Karpas-422 (cell line): ENCODE data around the gene LY6G6F. TPM values are rescaled to one million over a fixed set of nuclear protein-coding genes. Genes with fewer than 3 reads are reported as not detected.

ENCODE experiments used
- DNase-seq: peaks from one replicate; pipeline ENCODE4 v3.0.0-alpha.2; 2015
- H2AFZ ChIP-seq: fragments of 200-600 bp; sonication (generic); 2 replicates; pipeline ENCODE4 v1.6.1; 2014; ENCODE audit warnings: antibody characterized with exemption, low read length, mixed read lengths
- H3K27ac ChIP-seq: fragments of 200-600 bp; sonication (generic); 2 replicates; pipeline ENCODE4 v1.5.1; 2014; ENCODE audit warnings: mild to moderate bottlenecking, low read length, moderate library complexity
- H3K27me3 ChIP-seq: fragments of 200-600 bp; sonication (generic); 2 replicates; pipeline ENCODE4 v1.6.1; 2014; ENCODE audit warnings: low read length, mixed read lengths
- H3K36me3 ChIP-seq: fragments of 200-600 bp; sonication (generic); 2 replicates; pipeline ENCODE4 v1.6.1; 2014; ENCODE audit warnings: low read length, mixed read lengths; ENCODE audit not compliant: insufficient read depth
- H3K4me1 ChIP-seq: fragments of 200-600 bp; sonication (generic); 2 replicates; pipeline ENCODE4 v1.6.1; 2014; ENCODE audit warnings: mild to moderate bottlenecking, low read length, mixed read lengths
- H3K4me2 ChIP-seq: fragments of 200-600 bp; sonication (generic); 2 replicates; pipeline ENCODE4 v1.6.1; 2014; ENCODE audit warnings: low read length, low read depth, mild to moderate bottlenecking; ENCODE audit not compliant: poor library complexity, severe bottlenecking
- H3K4me3 ChIP-seq: fragments of 200-600 bp; sonication (generic); 2 replicates; pipeline ENCODE4 v1.5.1; 2014; ENCODE audit warnings: mild to moderate bottlenecking, antibody characterized with exemption, low read length, mixed read lengths
- H3K79me2 ChIP-seq: fragments of 200-600 bp; sonication (generic); 2 replicates; pipeline ENCODE4 v1.6.1; 2014; ENCODE audit warnings: mild to moderate bottlenecking, low read length, mixed read lengths
- H3K9ac ChIP-seq: fragments of 200-600 bp; sonication (generic); 2 replicates; pipeline ENCODE4 v1.6.0; 2014; ENCODE audit warnings: low read length
- H3K9me2 ChIP-seq: fragments of 200-600 bp; sonication (generic), shearing (Covaris generic); replicated peaks from 2 replicates; pipeline ENCODE4 v1.6.0; 2014; ENCODE audit warnings: mild to moderate bottlenecking, low read length, moderate library complexity; ENCODE audit not compliant: insufficient read depth
- H3K9me3 ChIP-seq: fragments of 300-700, 200-600 bp; sonication (generic); 2 replicates; pipeline ENCODE4 v1.6.1; 2014; ENCODE audit warnings: low read length, mixed read lengths
- H4K20me1 ChIP-seq: fragments of 200-600 bp; sonication (generic); 2 replicates; pipeline ENCODE4 v1.6.1; 2014; ENCODE audit warnings: mild to moderate bottlenecking, antibody characterized with exemption, low read length, low read depth; ENCODE audit not compliant: insufficient read depth
- small RNA-seq: library from RNA; depleted of rRNA; stranded (forward); fragments of <200 nt; gene quantifications from one replicate; pipeline ENCODE3, GENCODE V24; 2014
- total RNA-seq: library from RNA; depleted of rRNA; stranded (reverse); fragments of >200 nt; shearing (Covaris generic); gene quantifications from 2 replicates; pipeline ENCODE4 v1.2.3, GENCODE V29; 2014; ENCODE audit warnings: low replicate concordance; rRNA removed

The LY6G6F gene
- total RNA-seq, 1 experiment from 2014 or later, result not detected

- Histone ChIP-seq H3K27me3 (no peaks in the 10 kb centered on the region), H4K20me1 (no peaks in the 10 kb centered on the region), H3K27ac (no peak overlapping the region), H3K9ac (no peak overlapping the region), H3K36me3 (no peaks in the 10 kb centered on the region), H3K9me3 (no peaks in the 10 kb centered on the region), H3K79me2 (no peaks in the 10 kb centered on the region), H2AFZ (no peak overlapping the region), H3K4me1 (no peaks in the 10 kb centered on the region), H3K4me2 (no peak overlapping the region), H3K4me3 (no peak overlapping the region), H3K9me2 (no peaks in the 10 kb centered on the region)
- DNase-seq, result no peak
Measured at GRCh38 chr6:31752739-31753319, 46.2 kb downstream of the LY6G6F start.

- Histone ChIP-seq H3K4me3 (no peak overlapping the region), H3K9ac (no peak overlapping the region), H3K79me2 (no peaks in the 10 kb centered on the region), H4K20me1 (no peaks in the 10 kb centered on the region), H3K9me2 (no peaks in the 10 kb centered on the region), H2AFZ (no peak overlapping the region), H3K9me3 (no peaks in the 10 kb centered on the region), H3K4me1 (no peaks in the 10 kb centered on the region), H3K27me3 (no peaks in the 10 kb centered on the region), H3K4me2 (no peak overlapping the region), H3K27ac (no peak overlapping the region), H3K36me3 (no peaks in the 10 kb centered on the region)
- no peak for DNase-seq
Measured at GRCh38 chr6:31758281-31758680, 51.6 kb downstream of the LY6G6F start.

Small RNA genes lying within 50 kb of the gene (small RNA-seq; reads per million reads assigned to genes)
- gene LY6G6D (not detected), gene MIR4646 (not detected), gene RF00019 (not detected), gene RNU6-850P (not detected)

Other genes with a start within 250 kb of the LY6G6F start
- gene MICB, start 208.7 kb upstream of the LY6G6F start, total RNA-seq, result 13.2 and 15.7 TPM in 2 replicates
- not detected in 2 replicates for gene MCCD1, start 177.9 kb upstream of the LY6G6F start, total RNA-seq
- 412 and 561 TPM in 2 replicates for gene DDX39B, start 164.9 kb upstream of the LY6G6F start, total RNA-seq
- gene ATP6V1G2, start 160.3 kb upstream of the LY6G6F start, total RNA-seq, result 15.2 and 34.9 TPM in 2 replicates
- 21.8 and 46.1 TPM in 2 replicates for gene NFKBIL1, start 159.3 kb upstream of the LY6G6F start, total RNA-seq
- 71.1 and 128 TPM in 2 replicates for gene LTA, start 134.6 kb upstream of the LY6G6F start, total RNA-seq
- gene TNF, start 131.3 kb upstream of the LY6G6F start, total RNA-seq, result 223 and 233 TPM in 2 replicates
- 74.1 and 241 TPM in 2 replicates for gene LTB, start 124.4 kb upstream of the LY6G6F start, total RNA-seq
- 5.1 and 6.6 TPM in 2 replicates for gene LST1, start 120.6 kb upstream of the LY6G6F start, total RNA-seq
- not detected in 2 replicates for gene NCR3, start 113.9 kb upstream of the LY6G6F start, total RNA-seq
- 0.76 TPM in 1 of 2 replicates, not detected in the other for gene AIF1, start 91.6 kb upstream of the LY6G6F start, total RNA-seq
- gene PRRC2A, start 86.2 kb upstream of the LY6G6F start, total RNA-seq, result 123 and 147 TPM in 2 replicates
- gene BAG6, start 54.2 kb upstream of the LY6G6F start, total RNA-seq, result 145 and 229 TPM in 2 replicates
- 6.7 and 7.6 TPM in 2 replicates for gene APOM, start 51.0 kb upstream of the LY6G6F start, total RNA-seq
- 13.8 and 35.6 TPM in 2 replicates for gene C6orf47, start 46.1 kb upstream of the LY6G6F start, total RNA-seq
- gene GPANK1, start 41.9 kb upstream of the LY6G6F start, total RNA-seq, result 18.6 and 26.2 TPM in 2 replicates
- 178 and 212 TPM in 2 replicates for gene CSNK2B, start 40.8 kb upstream of the LY6G6F start, total RNA-seq
- gene LY6G5B, start 36.9 kb upstream of the LY6G6F start, total RNA-seq, result 3.4 and 7.3 TPM in 2 replicates
- 0.51 TPM in 1 of 2 replicates, not detected in the other for gene LY6G5C, start 25.8 kb upstream of the LY6G6F start, total RNA-seq
- 55.6 and 92.1 TPM in 2 replicates for gene ABHD16A, start 3.5 kb upstream of the LY6G6F start, total RNA-seq
- gene LY6G6D, start 8.5 kb downstream of the LY6G6F start, total RNA-seq, result not detected in 2 replicates
- not detected in 2 replicates for gene LY6G6C, start 14.9 kb downstream of the LY6G6F start, total RNA-seq
- not detected in 2 replicates for gene MPIG6B, start 16.5 kb downstream of the LY6G6F start, total RNA-seq
- 13.3 and 24.0 TPM in 2 replicates for gene DDAH2, start 22.4 kb downstream of the LY6G6F start, total RNA-seq
- gene CLIC1, start 29.7 kb downstream of the LY6G6F start, total RNA-seq, result 385 and 405 TPM in 2 replicates
- 30.5 and 58.4 TPM in 2 replicates for gene MSH5, start 33.1 kb downstream of the LY6G6F start, total RNA-seq
- gene SAPCD1, start 55.8 kb downstream of the LY6G6F start, total RNA-seq, result 1.8 and 14.0 TPM in 2 replicates
- gene VWA7, start 70.5 kb downstream of the LY6G6F start, total RNA-seq, result 0.29 and 0.34 TPM in 2 replicates
- gene VARS1, start 88.9 kb downstream of the LY6G6F start, total RNA-seq, result 38.0 and 43.0 TPM in 2 replicates
- 44.9 and 57.4 TPM in 2 replicates for gene LSM2, start 100.1 kb downstream of the LY6G6F start, total RNA-seq
- gene HSPA1L, start 108.4 kb downstream of the LY6G6F start, total RNA-seq, result 0.72 TPM in 1 of 2 replicates, not detected in the other
- gene HSPA1A, start 108.7 kb downstream of the LY6G6F start, total RNA-seq, result 0.32 TPM in 1 of 2 replicates, not detected in the other
- gene HSPA1B, start 120.9 kb downstream of the LY6G6F start, total RNA-seq, result 78.6 and 143 TPM in 2 replicates
- 23.7 and 38.7 TPM in 2 replicates for gene NEU1, start 156.0 kb downstream of the LY6G6F start, total RNA-seq
- not detected in 2 replicates for gene SLC44A4, start 172.1 kb downstream of the LY6G6F start, total RNA-seq
- gene EHMT2, start 190.8 kb downstream of the LY6G6F start, total RNA-seq, result 40.0 and 79.0 TPM in 2 replicates
- gene ZBTB12, start 195.2 kb downstream of the LY6G6F start, total RNA-seq, result 13.3 and 26.3 TPM in 2 replicates
- gene C2, start 220.9 kb downstream of the LY6G6F start, total RNA-seq, result not detected in 2 replicates
- gene CFB, start 239.2 kb downstream of the LY6G6F start, total RNA-seq, result 0.22 TPM in 1 of 2 replicates, not detected in the other